Neuronal stem cell (in vitro differentiated cells): ENCODE measurements around the gene PAK4.

ENCODE experiments used
- DNase-seq: peaks from one replicate; pipeline ENCODE4 v3.0.0-alpha.2; 2013; ENCODE audit warnings: low spot score
- H2AFZ ChIP-seq: one replicate; pipeline ENCODE4 v1.6.1; 2013; ENCODE audit warnings: mild to moderate bottlenecking, low read length, inconsistent platforms
- H2AK5ac ChIP-seq: 2 replicates; pipeline ENCODE4 v1.6.1; 2013; ENCODE audit warnings: low read depth, mild to moderate bottlenecking, inconsistent platforms, low read length, moderate library complexity, mixed read lengths
- H2BK120ac ChIP-seq: 2 replicates; pipeline ENCODE4 v1.6.1; 2013; ENCODE audit warnings: low read depth, mild to moderate bottlenecking, inconsistent platforms, low read length, moderate library complexity, mixed read lengths
- H2BK12ac ChIP-seq: one replicate; pipeline ENCODE4 v1.6.1; 2013; ENCODE audit warnings: low read length, inconsistent platforms
- H2BK15ac ChIP-seq: 2 replicates; pipeline ENCODE4 v1.6.1; 2013; ENCODE audit warnings: mild to moderate bottlenecking, low read length, inconsistent platforms, mixed read lengths
- H2BK5ac ChIP-seq: one replicate; pipeline ENCODE4 v1.6.1; 2013; ENCODE audit warnings: inconsistent platforms, mild to moderate bottlenecking, low read length, moderate library complexity
- H3K14ac ChIP-seq: one replicate; pipeline ENCODE4 v1.6.1; 2013; ENCODE audit warnings: low read length, inconsistent platforms
- H3K18ac ChIP-seq: 2 replicates; pipeline ENCODE4 v1.6.1; 2013; ENCODE audit warnings: low read length, inconsistent platforms
- H3K23ac ChIP-seq: 2 replicates; pipeline ENCODE4 v1.6.1; 2013; ENCODE audit warnings: low read depth, mild to moderate bottlenecking, mixed read lengths, low read length, inconsistent platforms; ENCODE audit not compliant: poor library complexity
- H3K27ac ChIP-seq: replicated peaks from 3 replicates; pipeline ENCODE4 v1.5.1; 2013; ENCODE audit warnings: low read length, inconsistent platforms
- H3K27me3 ChIP-seq, 3 experiments: 2 replicates each; pipeline ENCODE4 v1.6.1; 2013; ENCODE audit warnings: low read length in 3 of 3, mild to moderate bottlenecking in 2 of 3, inconsistent platforms in 1 of 3, low read depth in 1 of 3, mixed read lengths in 1 of 3, moderate library complexity in 1 of 3; ENCODE audit not compliant: control insufficient read depth in 3 of 3, insufficient read depth in 3 of 3
- H3K36me3 ChIP-seq, 2 donors: replicated peaks in 1 of 2; 2 replicates each; pipeline ENCODE4 v1.6.1; 2013; ENCODE audit warnings: low read length in 2 of 2; ENCODE audit not compliant: control insufficient read depth in 2 of 2, insufficient read depth in 2 of 2
- H3K4ac ChIP-seq: 2 replicates; pipeline ENCODE4 v1.6.1; 2013; ENCODE audit warnings: inconsistent platforms, mild to moderate bottlenecking, low read length, moderate library complexity
- H3K4me1 ChIP-seq, 2 donors: 1 replicate in 1 of 2; 2 replicates in 1 of 2; pipeline ENCODE4 v1.6.1; 2013; ENCODE audit warnings: low read length in 2 of 2, low read depth in 1 of 2; ENCODE audit not compliant: control insufficient read depth in 2 of 2, insufficient read depth in 1 of 2
- H3K4me2 ChIP-seq: one replicate; pipeline ENCODE4 v1.6.1; 2013; ENCODE audit warnings: mild to moderate bottlenecking, low read length, inconsistent platforms; ENCODE audit not compliant: insufficient read depth, poor library complexity, severe bottlenecking
- H3K4me3 ChIP-seq, 2 donors: 2 replicates each; pipeline ENCODE4 v1.5.1; 2013; ENCODE audit warnings: low read length in 2 of 2, mild to moderate bottlenecking in 2 of 2, inconsistent platforms in 1 of 2, moderate library complexity in 1 of 2
- H3K79me1 ChIP-seq: one replicate; pipeline ENCODE4 v1.6.1; 2013; ENCODE audit warnings: low read depth, mild to moderate bottlenecking, inconsistent platforms, low read length, moderate library complexity
- H3K9ac ChIP-seq: one replicate; pipeline ENCODE4 v1.6.1; 2013; ENCODE audit warnings: mild to moderate bottlenecking, low read depth, low read length, inconsistent platforms; ENCODE audit not compliant: poor library complexity
- H3K9me3 ChIP-seq, 2 donors: replicated peaks in 1 of 2; 2 replicates each; pipeline versions ENCODE3 to v1.6.1; 2013; ENCODE audit warnings: low read length in 2 of 2, mild to moderate bottlenecking in 2 of 2, inconsistent platforms in 1 of 2, low read depth in 1 of 2, mixed read lengths in 1 of 2, moderate library complexity in 1 of 2; ENCODE audit not compliant: control insufficient read depth in 2 of 2, insufficient read depth in 1 of 2
- H4K8ac ChIP-seq: one replicate; pipeline ENCODE4 v1.6.1; 2013; ENCODE audit warnings: low read depth, mild to moderate bottlenecking, inconsistent platforms, low read length, moderate library complexity
- H4K91ac ChIP-seq: one replicate; pipeline ENCODE4 v1.6.1; 2013; ENCODE audit warnings: low read length, low read depth, mild to moderate bottlenecking, inconsistent platforms; ENCODE audit not compliant: poor library complexity
- WGBS, 2 donors: extraction: QIAGEN DNeasy Blood & Tissue Kit; methylation state at CpG; one replicate each; pipeline ENCODE4 v1.1.7; 2013; ENCODE audit warnings: missing lambda C conversion rate in 2 of 2, mixed read lengths in 1 of 2; ENCODE audit not compliant: insufficient read length in 2 of 2, insufficient replicate concordance in 1 of 2; ENCODE audit errors: extremely low coverage in 2 of 2; 5-methylcytosine and 5-hydroxymethylcytosine counted together

The PAK4 gene

DNA sequence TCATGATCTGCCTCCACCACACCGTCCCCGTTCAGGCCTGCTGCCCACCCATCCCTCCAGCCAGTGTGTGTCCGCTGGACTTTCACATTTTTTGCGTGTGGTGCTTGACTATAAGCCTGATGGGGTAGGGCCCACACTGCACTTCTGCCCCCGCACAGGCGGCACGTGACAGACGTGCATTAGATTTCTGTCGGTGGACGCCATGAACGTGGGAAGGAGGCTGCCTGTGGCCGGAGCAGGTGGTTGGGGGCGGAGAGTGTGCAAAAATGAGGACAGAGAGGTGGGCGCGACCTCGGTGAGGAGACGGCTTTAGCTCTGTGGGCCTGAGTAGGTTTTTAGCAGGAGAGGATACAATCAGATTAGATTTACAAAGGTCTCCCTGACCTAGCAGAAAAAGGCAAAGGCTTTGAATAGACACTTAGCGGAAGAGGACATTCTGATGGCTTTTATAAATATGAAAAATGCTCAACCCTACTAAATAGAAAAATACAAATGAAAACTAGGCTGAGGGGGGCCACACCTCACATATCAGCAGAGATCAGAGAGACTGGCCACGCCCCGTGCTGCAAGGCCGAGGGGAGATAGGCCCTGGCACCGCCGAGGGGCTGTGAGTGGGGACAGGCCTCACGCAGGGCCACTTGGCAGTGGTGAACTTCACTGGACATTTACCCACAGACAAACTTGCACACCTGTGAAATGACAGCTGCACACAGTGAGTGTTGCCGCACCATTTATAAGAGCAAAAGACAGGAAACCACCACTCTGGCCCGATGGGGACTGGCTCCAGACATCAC is 25.4 kb downstream of the PAK4 start:
- H3K14ac ChIP-seq = no peak overlapping the region
- no CpG with 5 or more reads among the region's 26 CpGs for WGBS, 2 donors
- H2BK120ac ChIP-seq = no peak overlapping the region
- peaks cover 4 to 8% of the 10 kb centered on the region in 2 donors for H3K9me3 ChIP-seq
- H3K4me2 ChIP-seq = no peak overlapping the region
- no peak for DNase-seq
- H3K4ac ChIP-seq = no peak overlapping the region
- H4K8ac ChIP-seq = no peak overlapping the region
- H2BK15ac ChIP-seq = no peak overlapping the region
- H3K18ac ChIP-seq = peak overlapping the region; percentile 13
- H2AFZ ChIP-seq = no peak overlapping the region
- H3K27me3 ChIP-seq = no peaks in the 10 kb centered on the region
- no peak overlapping the region for H2AK5ac ChIP-seq
- peaks cover 5 to 6% of the 10 kb centered on the region in 2 donors for H3K36me3 ChIP-seq
- no peak overlapping the region for H3K27ac ChIP-seq
- H3K9ac ChIP-seq = peak overlapping the region; percentile 38
- no peak overlapping the region for H4K91ac ChIP-seq
- no peak overlapping the region for H3K23ac ChIP-seq
- H3K4me1 ChIP-seq = peaks cover 0 to 15% of the 10 kb centered on the region in 2 donors
- no peak overlapping the region for H2BK12ac ChIP-seq
- H3K4me3 ChIP-seq = peak overlapping the region in 1 of 2 donors; percentile 23
- peaks cover 20% of the 10 kb centered on the region for H3K79me1 ChIP-seq
- no peak overlapping the region for H2BK5ac ChIP-seq

DNA sequence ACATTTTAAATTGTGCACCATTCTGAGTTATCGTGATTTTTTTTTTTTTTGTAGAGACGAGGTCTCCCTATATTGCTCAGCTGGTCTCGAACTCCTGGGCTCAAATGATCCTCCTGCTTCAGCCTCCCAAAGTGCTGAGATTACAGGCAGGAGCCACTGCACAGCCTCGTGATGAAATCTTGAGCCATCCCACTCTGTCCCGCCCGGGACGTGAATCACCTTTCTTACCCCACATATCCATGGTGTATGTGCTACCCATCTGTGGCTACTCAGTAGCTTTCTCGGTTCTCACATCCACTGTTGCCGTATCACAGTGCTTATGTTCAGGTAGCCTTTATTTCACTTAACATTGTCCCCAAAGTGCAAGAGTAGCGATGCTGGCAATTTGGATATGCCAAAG is 26.5 kb downstream of the PAK4 start:
- H2BK5ac ChIP-seq = no peak overlapping the region
- H3K9me3 ChIP-seq = peaks cover 4 to 8% of the 10 kb centered on the region in 2 donors
- whole genome bisulfite sequencing, 2 donors = no CpG with 5 or more reads among the region's 10 CpGs
- H3K14ac ChIP-seq = no peak overlapping the region
- peaks cover 24% of the 10 kb centered on the region for H3K79me1 ChIP-seq
- no peak overlapping the region for H3K18ac ChIP-seq
- no peak overlapping the region for H3K4me2 ChIP-seq
- H2AFZ ChIP-seq = no peak overlapping the region
- H3K36me3 ChIP-seq = peaks cover 5 to 6% of the 10 kb centered on the region in 2 donors
- H3K4ac ChIP-seq = no peak overlapping the region
- no peak overlapping the region for H3K4me3 ChIP-seq
- H2BK15ac ChIP-seq = no peak overlapping the region
- no peak overlapping the region for H4K8ac ChIP-seq
- no peak overlapping the region for H3K23ac ChIP-seq
- H3K27ac ChIP-seq = no peak overlapping the region
- DNase-seq = no peak
- H2BK120ac ChIP-seq = no peak overlapping the region
- H2AK5ac ChIP-seq = no peak overlapping the region
- H3K9ac ChIP-seq = no peak overlapping the region
- H2BK12ac ChIP-seq = no peak overlapping the region
- H4K91ac ChIP-seq = no peak overlapping the region
- H3K27me3 ChIP-seq = no peaks in the 10 kb centered on the region
- peaks cover 0 to 24% of the 10 kb centered on the region in 2 donors for H3K4me1 ChIP-seq

DNA sequence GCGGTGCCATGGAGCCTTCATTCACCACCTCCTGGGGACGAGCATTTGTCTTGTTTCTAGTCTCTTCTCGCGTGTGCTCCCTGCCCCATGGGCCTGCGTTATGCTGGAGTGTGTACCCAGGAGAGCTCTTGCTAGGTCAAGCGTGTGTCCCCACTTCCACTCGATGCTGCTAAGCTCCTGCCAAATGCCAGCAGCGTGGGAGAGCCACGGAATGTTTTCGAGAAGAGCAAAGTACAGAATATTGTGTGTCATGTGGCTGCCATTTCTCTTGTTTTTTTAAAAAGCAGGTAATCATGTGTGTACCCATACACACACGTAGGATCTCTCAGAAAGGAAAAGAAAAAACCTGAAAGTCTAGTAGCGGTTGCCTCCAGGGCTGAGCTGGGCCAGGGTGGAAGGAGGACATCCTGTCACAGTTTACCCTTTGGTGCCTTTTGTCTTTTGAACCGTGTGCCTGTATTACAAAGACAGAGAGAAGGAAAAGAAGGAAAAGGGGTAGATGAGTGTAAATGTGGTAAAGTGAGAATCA is 28.6 kb downstream of the PAK4 start:
- Histone ChIP-seq H2BK15ac (no peak overlapping the region), H3K4me1 (peaks cover 0 to 29% of the 10 kb centered on the region in 2 donors), H3K27me3 (peaks cover 0 to 2% (median 0%) of the 10 kb centered on the region in 3 experiments), H2BK120ac (no peak overlapping the region), H3K4me2 (no peak overlapping the region), H2AFZ (no peak overlapping the region), H4K91ac (no peak overlapping the region), H4K8ac (no peak overlapping the region), H3K18ac (no peak overlapping the region), H3K4me3 (no peak overlapping the region), H3K79me1 (peaks cover 27% of the 10 kb centered on the region), H2BK5ac (no peak overlapping the region), H3K36me3 (peaks cover under 1 to 5% of the 10 kb centered on the region in 2 donors), H3K27ac (no peak overlapping the region), H3K23ac (no peak overlapping the region), H3K4ac (no peak overlapping the region), H3K9ac (no peak overlapping the region), H2AK5ac (no peak overlapping the region), H2BK12ac (no peak overlapping the region), H3K14ac (no peak overlapping the region), H3K9me3 (peaks cover 1 to 3% of the 10 kb centered on the region in 2 donors)
- no CpG with 5 or more reads among the region's 13 CpGs for WGBS, 2 donors
- DNase-seq = no peak

DNA sequence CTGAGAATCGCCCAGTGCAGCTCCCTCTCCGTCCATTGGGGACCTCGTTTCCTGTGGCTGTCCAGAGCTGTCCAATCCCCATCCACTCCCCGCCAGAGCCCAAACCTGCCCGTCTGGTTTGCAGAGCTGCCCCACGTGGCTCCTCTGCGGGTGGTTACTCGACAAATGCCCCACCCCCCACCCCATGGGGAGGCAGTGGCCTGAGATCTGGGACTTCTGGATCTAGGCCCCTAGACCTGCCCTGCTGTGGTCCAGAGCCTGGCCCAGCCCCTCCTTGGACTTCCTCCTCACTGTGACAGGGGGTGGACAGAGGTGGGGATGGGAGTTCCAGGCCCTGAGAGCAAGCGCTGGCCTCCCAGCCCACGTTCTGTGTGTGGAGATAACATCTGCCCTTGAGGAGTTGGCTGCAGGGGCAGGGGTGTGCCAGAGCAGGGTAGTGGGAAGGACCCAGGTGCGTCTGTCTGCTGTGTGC is 29.1 kb downstream of the PAK4 start:
- Histone ChIP-seq H3K4me1 (peaks cover 0 to 29% of the 10 kb centered on the region in 2 donors), H3K36me3 (peaks cover 0 to 5% of the 10 kb centered on the region in 2 donors), H3K27ac (no peak overlapping the region), H4K8ac (no peak overlapping the region), H3K27me3 (peaks cover 0 to 2% (median 0%) of the 10 kb centered on the region in 3 experiments), H2AK5ac (peak overlapping the region; percentile 60), H2BK5ac (peak overlapping the region; percentile 28), H3K79me1 (peaks cover 25% of the 10 kb centered on the region), H2AFZ (no peak overlapping the region), H3K4me3 (no peak overlapping the region), H4K91ac (no peak overlapping the region), H3K23ac (no peak overlapping the region), H2BK120ac (no peak overlapping the region), H3K14ac (no peak overlapping the region), H3K9me3 (peaks cover 0 to 3% of the 10 kb centered on the region in 2 donors), H2BK15ac (no peak overlapping the region), H3K4ac (no peak overlapping the region), H3K18ac (no peak overlapping the region), H3K4me2 (no peak overlapping the region), H2BK12ac (no peak overlapping the region), H3K9ac (no peak overlapping the region)
- DNase-seq = no peak
- WGBS, 2 donors = no CpG with 5 or more reads among the region's 11 CpGs
